ENCODE measurements around the gene CPNE2.
"Not testable (repeated sequence)": the region's sequence is repeated elsewhere in the genome, so short reads cannot be mapped to it uniquely, and the experiment has no call there.

The CPNE2 gene

DNA sequence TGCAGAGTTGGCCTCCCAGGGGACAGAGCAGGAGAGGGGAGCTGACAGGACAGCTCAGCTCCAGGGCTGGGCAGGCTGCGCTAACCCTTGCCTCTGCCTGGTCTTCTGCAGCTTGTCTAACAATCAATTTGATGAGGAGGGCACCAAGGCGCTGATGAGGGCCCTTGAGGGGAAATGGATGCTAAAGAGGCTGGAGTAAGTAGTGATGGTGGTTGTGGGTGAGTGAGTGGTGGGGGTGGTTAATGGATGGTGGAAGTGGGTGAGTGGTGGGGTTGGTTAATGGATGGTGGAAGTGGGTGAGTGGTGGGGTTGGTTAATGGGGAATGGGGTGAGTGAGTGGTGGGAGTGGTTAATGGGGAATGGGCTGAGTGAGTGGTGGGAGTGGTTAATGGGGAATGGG, 22.0 kb upstream of the CPNE2 start:
- no peak for DNase-seq

DNA sequence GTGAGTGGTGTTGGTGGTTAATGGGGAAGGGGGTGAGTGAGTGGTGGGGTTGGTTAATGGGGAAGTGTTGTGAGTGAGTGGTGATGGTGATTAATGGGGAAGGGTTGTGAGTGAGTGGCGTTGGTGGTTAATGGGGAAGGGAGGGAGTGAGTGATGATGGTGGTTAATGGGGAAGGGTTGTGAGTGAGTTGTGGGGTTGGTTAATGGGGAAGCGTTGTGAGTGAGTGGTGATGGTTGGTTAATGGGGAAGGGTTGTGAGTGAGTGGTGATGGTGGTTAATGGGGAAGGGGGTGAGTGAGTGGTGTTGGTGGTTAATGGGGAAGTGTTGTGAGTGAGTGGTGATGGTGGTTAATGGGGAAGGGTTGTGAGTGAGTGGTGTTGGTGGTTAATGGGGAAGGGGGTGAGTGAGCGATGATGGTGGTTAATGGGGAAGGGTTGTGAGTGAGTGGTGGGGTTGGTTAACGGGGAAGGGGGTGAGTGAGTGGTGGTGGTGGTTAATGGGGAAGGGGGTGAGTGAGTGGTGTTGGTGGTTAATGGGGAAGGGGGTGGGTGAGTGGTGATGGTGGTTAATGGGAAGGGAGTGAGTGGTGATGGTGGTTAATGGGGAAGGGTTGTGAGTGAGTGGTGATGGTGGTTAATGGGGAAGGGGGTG, 21.2 kb upstream of the CPNE2 start:
- not testable (repeated sequence) for DNase-seq

DNA sequence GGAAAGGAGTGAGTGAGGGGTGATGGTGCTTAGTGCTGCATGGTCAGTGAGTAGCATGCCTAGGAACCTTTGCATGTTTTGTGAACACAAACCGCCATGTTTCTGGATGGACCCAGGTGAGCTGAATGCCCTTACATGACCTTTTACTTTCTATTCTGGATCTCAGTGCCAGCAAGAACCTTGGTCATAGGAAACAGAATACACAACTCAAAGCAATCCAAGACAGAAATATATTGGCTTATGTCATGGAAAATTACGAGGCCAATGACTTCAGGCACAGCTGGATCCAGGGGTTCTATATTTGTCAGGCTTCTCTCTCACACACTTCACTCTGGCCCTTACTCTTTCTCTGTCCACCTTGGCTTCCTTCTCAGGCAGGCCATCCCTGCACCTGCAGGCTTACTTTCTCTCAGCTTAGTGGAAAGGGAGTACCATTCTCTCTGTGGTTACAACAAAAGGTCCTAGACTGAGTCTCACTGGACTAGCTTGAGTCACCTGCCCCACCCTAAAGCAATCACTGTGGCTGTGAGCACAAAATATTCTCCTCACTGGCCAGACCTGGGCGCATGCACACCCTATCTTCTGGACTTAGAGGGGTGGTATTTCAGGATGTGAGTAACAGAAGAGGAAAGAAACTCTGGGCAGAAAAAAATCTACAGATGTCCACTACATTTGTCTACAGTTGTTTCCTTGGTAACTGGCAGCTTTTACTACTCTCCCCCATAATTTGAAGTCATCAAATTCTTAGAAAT, 20.4 kb upstream of the CPNE2 start:
- DNase-seq: peak; percentile 46

DNA sequence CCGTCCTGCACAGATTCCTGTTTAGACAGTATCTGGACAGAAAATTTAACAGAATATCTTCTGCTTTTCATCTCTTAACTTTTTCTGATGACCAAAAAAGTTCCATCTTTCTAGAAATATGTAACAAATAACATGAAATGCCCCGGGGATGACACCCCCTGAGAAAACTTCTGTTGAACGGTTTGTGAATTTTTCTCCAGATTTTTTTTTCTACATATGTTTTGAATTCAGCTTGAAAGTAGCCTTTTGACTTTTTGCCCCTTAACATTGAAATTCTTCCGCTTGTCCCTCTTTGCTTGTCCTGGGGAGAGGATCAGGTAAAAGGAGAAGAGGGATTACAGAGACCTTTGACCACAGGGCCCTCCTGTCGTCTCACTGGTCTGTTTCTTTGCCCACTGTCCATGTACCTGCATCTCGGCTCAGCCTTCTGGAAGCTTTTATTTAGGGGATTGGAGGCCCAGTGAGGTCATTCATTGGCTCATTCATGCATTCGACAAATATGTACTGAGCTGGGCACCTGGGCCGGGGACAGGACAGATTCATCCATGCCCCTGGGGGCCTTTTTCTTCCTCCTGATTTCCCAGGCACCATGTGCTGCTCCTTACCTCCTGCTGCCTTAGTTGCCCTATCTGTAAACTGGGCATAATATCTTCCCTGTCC, 19.6 kb upstream of the CPNE2 start:
- DNase-seq: no peak

DNA sequence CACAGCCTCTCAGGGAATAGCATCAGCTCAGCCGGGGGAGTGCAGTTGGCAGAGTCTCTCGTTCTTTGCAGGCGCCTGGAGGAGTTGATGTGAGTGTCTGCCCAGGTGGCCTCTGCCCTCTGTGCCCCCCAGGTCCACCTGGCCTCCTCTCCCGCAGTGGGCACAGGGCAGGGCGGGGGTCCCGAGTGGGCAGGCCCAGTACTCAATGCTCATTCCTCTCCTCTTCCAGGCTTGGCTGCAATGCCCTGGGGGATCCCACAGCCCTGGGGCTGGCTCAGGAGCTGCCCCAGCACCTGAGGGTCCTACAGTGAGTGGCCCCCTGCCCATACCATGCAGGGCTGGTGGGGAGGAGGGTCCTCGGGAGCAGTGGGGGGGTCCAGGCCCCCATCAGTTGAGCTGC, 14.7 kb upstream of the CPNE2 start:
- DNase-seq: no peak

DNA sequence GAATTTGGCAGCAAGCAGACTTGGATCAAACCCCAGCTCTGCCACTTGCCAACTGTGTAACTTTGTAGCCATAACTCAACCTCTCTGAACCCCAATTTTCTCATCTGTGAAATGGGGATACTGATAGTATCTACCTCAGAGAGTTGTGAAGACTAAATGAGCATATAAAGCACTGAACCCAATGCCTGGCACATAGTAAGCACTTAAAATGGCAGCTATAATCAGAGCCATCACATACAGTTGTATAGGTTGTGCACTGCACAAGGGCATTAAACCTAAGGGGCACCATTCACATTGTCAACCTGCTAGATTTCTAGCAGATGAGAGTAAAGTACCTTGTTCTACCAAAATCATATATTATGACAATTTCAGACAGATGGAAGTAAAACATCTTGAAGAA, 10.6 kb upstream of the CPNE2 start:
- DNase-seq: no peak

DNA sequence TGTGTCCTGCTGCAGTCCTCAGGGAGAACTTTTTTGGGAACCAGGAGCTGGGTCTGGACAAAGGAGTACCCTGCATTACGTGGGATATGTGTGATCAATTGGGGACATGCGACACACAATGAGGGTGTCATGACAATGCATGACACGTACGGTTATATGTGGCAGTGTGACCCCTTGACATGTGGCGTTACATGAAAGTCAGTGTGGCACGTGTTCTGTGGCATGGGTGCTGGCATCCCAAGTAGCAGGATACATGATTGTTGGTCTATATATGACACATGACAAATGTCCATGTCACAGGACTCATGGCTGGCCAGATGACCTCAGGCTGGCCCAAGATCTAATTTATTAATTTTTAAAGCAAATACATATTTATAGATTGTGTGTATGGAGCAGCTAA, 9.7 kb upstream of the CPNE2 start:
- DNase-seq: no peak

DNA sequence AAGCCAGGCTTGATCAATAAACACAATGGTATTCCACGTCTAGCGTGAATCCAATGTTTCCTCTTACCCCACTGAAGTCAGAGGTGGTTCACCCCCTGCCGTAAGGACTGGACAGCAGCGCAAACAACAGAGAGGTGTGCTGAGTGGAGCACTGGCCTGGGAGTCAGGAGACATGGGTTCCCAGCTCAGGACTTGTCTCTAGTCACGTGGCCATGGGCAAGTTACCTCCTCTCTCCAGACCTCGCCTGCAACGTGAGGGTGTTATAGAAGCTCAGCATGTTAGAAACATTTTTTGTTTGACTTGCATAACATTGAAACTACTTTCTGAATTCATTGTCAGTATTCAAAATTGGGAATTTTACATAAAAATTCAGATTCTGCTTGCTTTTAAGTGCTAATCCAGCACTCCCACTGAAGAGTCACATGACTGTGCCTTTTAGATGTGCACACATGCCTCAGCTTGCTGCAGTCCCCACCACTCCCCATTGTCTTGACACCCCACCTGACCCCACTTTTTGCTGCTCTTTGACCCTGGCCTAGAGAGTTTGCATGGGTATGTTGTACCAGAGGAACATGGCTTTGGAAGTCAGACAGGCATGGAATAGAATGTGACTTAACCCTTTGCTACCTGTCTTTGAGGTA, 8.8 kb upstream of the CPNE2 start:
- DNase-seq: no peak

DNA sequence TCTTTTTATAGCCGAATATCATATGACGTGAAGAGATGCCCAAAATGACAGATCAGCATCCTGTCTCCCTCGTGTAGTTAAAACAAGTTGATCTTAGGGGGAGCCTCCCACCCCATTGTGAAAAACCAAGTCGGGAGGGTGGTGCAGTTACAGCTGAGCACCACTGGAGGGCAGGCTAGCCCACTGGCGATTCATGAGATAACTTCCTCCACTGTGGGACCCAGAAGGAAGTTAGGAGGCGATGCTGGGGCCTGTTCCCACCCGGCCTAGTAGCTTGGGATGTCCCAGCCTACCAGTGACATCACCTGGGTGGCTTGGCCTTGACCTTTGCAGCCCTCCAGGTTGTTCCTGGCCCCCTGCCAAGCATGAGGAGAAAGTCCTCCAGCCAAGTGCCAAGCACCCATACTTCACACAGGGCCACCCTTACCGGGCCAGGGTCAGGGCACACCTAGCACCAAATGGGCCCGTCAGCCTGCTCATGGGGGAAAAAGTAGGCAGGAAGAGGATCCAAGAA, 8.1 kb upstream of the CPNE2 start:
- DNase-seq: peak; percentile 80

DNA sequence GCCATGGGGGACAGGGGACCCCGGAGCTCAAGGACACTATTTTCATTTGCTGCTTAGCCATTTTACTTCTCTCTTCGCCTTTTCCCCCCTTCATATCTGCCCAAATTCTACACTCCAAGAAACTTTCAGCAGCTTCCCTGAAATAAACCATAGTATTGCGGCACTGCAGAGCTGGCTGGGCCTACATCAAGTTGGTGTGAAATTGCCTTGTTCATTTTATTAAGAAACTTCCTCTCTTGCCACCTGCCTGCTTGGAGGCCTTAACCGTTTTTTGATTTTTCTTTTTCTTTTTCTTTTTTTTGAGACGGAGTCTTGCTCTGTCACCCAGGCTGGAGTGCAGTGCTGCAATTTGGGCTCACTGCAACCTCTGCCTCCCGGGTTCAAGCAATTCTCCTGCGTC, 7.4 kb upstream of the CPNE2 start:
- no peak for DNase-seq

DNA sequence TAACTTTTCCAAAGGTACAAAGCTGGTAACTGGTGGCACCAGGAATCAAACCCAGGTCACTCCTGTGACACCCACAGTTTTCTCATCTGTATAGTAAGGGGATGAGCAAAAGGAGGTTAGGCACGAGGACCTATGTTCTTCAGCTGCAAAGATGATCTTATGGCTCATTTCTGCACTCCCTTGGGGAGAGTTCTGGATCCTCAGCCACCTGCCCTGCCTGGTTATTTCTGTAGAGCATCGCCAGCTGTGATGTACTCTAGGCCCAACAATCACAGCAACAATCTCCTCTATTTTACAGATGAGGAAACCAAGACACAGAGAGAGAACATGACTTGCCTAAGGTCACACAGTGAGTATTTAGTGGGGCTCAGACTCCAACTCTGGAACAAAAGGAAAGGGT, 5.4 kb upstream of the CPNE2 start:
- no peak for DNase-seq

DNA sequence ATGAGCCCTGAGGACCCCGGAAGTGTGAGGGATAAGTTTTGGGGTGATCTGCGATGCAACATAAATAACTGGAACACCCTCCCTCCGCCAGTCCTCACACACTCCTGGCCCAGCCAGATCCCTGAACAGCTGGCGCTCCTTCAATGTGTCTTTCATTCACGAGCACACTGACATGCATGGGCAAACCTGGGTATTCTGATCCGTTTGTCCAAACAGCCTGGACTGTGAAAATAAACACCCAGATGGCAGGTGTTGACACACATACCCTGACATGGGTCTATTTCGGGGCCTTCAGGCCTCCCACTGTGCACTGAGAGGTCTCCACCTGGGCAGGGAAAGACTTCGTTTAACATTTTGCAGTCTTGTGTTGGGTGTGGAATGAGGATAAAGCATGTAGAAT, 3.0 kb upstream of the CPNE2 start:
- no peak for DNase-seq

DNA sequence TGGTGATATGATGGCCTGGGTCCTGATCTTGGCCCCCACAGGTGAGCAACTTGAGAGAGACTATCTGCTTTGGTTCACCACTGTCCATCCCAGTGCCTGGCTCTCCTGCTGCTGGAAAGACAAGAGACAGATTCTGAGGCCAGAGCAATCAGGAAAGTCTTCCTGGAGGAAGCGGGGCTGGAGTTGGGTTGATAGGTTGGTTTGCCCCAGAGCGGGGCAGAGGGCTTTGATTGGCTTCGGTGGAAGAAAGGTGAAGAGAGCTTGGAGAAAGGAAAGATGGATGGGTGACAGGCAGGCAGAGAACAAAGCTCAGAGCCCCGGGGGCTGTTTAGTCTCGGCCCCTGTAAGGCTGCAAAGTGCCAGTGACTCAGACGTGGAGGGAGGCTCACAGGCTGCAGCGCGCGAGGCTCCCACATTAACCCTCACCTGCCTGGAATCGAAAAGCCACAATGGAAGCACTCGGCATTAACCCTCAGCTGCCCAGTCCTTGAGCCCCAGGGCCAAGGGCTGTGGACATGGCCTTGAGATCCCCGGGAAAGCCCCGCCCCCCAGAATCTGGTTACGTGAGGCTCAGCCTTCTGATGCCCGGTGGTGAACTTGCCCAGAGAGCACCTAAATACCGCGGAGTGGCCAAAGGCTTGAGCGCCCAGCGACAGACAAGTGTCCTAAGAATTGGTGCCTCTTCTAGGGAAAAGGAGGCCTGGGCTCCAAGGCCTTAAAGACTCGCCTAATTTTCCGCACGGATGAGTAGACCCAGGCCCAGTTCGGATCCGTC, 996 bp upstream of the CPNE2 start:
- DNase-seq: peak; percentile 47

DNA sequence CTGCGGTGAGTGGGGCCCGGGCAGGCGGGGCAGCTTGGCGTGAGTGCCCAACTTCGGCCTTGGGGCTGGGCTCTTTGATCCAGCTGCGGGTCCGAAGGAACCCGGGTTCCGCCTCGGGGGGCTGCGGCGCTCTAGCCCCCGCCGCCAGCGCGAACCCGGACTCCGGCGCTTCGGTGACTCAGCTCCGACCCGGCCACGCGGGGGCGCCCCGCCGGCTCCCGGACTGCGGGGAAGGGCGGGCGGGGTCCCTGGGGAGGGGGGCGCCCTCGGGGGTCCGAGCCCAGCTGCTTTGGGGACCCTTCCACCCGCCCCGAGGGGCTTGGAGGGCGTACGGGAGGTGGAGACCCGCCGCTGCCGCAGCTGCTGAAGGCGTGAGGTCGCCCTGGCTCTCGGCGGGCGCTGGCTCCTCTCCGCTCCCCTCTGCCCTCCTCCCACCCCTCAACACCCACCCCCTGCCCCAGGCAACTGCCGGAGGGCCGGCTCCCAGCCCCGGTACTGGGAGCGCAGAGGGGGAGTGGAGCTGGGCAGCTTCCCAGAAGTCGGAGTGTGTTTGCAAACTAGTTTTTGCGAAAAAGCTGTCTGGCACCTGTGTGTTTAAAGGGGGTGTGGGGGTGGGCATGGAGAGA, 516 bp downstream of the CPNE2 start:
- peak; percentile 66 for DNase-seq

DNA sequence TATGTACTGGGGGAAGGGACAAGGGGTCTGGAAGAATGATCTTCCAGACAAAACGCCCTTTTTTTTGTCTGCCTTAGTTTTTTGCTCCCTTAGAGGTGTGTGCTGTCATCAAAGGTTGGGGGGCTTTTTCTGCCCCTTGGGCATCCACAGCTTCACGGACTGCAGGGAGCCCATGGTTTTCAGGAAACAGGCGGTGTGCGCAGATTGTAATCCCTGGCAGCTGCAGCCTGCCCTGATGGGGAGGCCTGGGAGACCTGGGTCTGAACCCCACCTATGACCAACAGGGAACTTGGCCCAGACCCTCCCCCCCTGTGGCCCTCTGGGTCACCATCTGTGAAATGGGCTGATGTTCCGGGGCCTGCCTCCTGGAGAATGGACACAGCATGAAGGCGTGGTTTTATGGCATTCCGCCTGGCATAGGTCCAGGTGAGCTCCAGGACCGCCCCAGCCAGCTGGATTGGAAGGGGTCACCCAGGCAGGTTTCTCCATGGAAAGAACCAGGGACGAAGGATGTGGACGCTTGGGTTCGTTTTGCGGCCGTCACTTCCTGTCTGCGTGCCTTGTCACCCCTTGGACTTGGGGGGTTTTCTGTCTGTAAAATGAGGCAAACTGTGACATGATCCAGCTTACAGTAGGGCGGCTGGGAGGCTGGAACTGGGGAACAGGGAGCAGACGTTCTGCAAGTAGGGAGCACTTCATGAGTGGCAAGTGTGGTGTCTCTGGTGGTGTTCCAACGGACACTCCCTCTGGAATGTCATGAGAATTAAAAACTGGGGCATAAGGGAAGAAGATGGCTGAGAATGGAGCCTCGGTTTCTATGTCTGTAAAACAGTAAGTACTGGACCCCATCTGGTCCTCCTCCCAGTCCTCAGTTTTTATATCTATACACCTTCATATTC, 1.5 kb downstream of the CPNE2 start:
- DNase-seq: peak; percentile 49

DNA sequence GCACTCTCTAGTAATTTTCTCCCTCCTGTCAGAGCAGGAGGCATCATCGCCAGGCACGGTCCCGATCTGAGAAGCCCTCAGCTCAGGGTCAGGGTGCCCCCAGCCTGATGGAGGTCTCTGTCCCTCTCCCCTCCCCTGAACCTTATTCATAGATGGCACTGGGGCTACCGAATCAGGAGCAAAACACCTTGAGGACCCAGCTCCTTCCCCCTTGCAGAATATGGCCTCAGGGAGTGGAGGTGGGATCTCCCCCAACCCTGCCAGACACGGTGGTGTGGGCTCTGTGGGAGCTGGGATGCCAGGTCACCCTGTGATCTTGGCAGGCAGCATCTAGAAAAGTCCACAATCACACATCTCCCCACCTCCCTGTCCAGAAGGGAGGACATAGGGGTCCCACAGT, 2.5 kb downstream of the CPNE2 start:
- no peak for DNase-seq

DNA sequence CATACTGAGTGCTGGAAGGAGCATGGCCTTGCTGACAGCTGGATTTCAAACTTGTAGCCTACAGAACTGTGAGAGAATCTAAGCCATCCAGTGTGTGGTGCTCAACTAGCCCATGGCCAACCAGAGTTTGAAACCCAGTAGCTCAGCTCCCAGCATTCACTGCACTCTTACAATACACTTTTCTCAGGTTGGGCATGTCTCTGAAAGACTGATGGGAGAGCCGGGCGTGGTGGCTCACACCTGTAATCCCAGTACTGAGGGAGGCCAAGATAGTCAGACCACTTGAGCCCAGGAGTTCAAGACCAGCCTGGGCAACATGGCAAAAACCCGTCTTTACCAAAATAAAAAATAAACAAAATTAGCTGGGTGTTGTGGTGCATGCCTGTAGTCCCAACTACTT, 3.8 kb downstream of the CPNE2 start:
- DNase-seq: no peak

DNA sequence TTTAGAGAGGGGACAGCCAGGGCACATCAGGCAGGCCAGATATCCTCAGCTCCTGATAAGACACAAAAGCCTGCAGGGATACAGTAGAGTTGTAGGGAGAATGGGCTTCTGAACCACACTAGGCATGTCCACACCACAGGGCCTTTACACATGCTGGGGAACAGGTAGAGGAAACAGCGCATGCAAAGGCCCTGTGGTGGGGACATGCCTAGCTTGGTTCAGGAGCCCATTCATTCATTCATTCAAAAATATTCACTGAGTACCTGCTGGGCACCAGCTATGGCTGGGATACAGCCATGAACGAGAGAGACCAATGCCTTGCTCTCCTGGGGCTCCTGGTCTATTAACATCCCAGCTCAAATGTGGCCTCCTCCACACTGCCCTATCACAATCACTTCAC, 4.4 kb downstream of the CPNE2 start:
- no peak for DNase-seq

DNA sequence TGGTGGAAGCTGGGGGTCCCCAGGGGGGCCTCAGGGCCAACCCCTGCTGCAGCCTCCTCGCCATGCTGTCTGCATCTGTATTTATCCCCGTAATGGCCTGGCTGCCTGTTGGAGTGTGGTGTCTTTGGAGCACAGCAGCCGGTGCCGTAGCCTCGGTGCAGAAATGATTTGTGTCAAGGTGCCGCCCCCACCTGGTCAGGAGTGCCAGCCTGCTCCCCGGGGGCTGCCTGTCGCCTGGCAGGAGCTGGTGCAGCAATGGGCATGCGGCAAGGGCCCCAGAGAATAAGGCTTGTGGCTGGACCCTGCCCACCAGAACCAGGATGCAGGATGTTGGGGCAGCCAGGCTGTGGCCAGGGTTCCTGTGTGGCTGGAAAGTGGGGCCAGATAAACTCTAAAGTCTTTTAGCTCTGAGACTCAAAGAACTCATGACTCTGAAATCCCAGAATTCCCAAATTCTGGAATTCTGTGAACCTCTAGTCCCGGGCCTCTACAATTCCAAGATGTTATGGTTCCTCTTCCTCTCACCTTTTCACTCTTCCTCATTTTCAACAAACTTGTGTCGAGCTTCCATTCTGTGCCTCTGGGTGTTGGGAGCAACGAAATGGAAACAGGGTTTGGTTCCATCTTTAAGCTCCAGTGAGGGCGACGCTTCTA, 5.9 kb downstream of the CPNE2 start:
- DNase-seq: no peak

DNA sequence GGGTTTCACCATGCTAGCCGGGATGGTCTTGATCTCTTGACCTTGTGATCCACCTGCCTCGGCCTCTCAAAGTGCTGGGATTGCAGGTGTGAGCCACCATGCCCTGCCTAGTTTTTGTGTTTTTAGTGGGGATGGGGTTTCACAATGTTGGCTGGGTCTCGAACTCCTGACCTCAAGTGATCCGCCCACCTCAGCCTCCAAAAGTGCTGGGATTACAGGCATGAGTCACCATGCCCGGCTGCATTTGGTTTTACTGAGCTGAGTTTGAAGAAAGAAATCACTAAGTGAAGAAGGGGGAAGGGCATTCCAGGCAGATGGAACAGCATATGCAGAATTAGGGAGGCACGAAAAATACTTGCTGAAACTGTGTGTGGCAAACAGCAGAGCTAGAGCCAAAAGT, 7.6 kb downstream of the CPNE2 start:
- DNase-seq: not testable (repeated sequence)

DNA sequence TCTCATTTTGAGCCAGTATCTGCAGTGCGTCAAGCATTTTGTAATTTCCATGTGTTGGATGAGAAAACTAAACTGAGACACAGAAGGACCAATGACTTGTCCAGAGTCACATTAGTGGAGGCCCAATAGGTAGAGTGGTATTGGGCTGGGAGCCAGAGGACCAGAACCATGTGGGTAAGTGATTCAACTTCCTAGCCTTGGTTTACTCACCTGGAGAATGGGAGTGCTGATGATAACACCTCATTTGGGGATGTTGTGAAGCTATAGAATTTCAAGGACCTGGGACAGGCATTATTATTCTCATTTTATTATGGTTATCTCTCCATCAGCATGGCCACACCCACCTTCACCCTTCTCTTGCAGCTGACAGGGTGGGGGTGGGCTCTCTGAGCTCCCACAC, 8.1 kb downstream of the CPNE2 start:
- DNase-seq: no peak
